Measurements from ENCODE around the gene HS2ST1. TPM values are rescaled to one million over a fixed set of nuclear protein-coding genes. Genes with fewer than 3 reads are reported as not detected.
"Not testable (repeated sequence)": the region's sequence is repeated elsewhere in the genome, so short reads cannot be mapped to it uniquely, and the experiment has no call there.

Gene HS2ST1
- total RNA-seq, 6 experiments from 2014 or later = 9.9 to 17.2 (median 13.7) TPM

DNA sequence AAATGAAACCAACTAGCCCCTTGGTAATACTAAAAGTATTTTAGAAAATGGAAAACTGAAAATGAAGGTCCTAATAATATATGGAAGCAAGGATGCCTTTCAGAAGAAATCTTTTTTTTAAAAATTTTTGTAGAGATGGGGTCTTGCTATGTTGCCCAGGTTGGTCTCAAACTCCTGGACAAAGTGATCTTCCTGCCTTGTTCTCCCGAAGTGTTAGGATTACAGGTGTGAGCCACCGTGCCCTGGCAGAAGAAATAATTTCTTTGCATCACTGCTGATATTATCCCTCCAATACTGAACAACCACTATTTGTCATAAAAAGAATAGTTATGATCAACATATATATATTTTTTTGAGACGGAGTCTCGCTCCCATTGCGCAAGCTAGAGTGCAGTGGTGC, 26.1 kb upstream of the HS2ST1 start:
- no peak for DNase-seq
- TF ChIP-seq, protein P1, sequence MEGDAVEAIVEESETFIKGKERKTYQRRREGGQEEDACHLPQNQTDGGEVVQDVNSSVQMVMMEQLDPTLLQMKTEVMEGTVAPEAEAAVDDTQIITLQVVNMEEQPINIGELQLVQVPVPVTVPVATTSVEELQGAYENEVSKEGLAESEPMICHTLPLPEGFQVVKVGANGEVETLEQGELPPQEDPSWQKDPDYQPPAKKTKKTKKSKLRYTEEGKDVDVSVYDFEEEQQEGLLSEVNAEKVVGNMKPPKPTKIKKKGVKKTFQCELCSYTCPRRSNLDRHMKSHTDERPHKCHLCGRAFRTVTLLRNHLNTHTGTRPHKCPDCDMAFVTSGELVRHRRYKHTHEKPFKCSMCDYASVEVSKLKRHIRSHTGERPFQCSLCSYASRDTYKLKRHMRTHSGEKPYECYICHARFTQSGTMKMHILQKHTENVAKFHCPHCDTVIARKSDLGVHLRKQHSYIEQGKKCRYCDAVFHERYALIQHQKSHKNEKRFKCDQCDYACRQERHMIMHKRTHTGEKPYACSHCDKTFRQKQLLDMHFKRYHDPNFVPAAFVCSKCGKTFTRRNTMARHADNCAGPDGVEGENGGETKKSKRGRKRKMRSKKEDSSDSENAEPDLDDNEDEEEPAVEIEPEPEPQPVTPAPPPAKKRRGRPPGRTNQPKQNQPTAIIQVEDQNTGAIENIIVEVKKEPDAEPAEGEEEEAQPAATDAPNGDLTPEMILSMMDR (IDR thresholded peaks at IDR 0.05) = no peak
- no peak for TF ChIP-seq POLR2A (IDR thresholded peaks at IDR 0.05)
- intact Hi-C loops (cut with DNase I) = no loop called here
- Histone ChIP-seq H3K27me3 (no peaks in the 10 kb centered on the region), H3K4me3 (no peak overlapping the region), H3K36me3 (no peaks in the 10 kb centered on the region), H3K27ac (no peak overlapping the region), H3K9me3 (no peaks in the 10 kb centered on the region), H3K4me1 (no peaks in the 10 kb centered on the region)
- 100% methylated on average over 4 of the region's 5 CpGs for WGBS (ENCODE audit: insufficient coverage, low coverage, low lambda C conversion rate, missing lambda C conversion rate)
- ATAC-seq = no peak

DNA sequence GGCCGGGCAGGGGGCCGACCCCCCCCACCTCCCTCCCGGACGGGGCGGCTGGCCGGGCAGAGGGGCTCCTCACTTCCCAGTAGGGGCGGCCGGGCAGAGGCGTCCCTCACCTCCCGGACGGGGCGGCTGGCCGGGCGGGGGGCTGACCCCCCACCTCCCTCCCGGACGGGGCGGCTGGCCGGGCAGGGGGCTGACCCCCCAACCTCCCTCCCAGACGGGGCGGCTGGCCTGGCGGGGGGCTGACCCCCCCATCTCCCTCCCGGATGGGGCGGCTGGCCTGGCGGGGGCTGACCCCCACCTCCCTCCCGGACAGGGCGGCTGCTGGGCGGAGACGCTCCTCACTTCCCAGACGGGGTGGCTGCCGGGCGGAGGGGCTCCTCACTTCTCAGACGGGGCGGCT, 15.0 kb upstream of the HS2ST1 start:
- H3K4me1 ChIP-seq; intact Hi-C loops (cut with DNase I); H3K36me3 ChIP-seq; H3K27me3 ChIP-seq; H3K27ac ChIP-seq; H3K4me3 ChIP-seq; H3K9me3 ChIP-seq; ATAC-seq; DNase-seq: not testable (repeated sequence)
- WGBS (ENCODE audit: insufficient coverage, low coverage, low lambda C conversion rate, missing lambda C conversion rate) = no CpG with 5 or more reads among the region's 33 CpGs

DNA sequence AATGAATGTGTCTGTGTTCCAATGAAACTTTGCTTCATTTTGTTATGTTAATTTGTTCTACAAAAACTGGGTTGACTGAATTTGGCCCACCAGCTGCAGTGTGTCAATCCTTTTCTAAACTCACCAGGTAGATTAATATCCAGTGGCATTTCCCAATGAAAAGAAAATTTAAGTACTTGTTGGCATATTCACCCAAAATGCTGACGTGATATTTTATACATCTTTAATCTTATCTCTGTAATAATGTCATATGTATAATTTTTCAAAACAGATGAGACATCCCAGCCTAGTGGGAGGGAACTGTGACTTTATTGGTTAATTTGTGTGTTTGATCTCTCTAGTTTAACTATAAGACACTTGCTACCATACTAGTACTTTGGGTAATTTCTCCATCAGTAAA, 8.6 kb upstream of the HS2ST1 start:
- intact Hi-C loops (cut with DNase I) = no loop called here
- Histone ChIP-seq H3K27me3 (no peaks in the 10 kb centered on the region), H3K4me1 (no peaks in the 10 kb centered on the region), H3K9me3 (no peaks in the 10 kb centered on the region), H3K27ac (no peak overlapping the region), H3K4me3 (no peak overlapping the region), H3K36me3 (peaks cover 0 to 2% (median under 1%) of the 10 kb centered on the region in 4 donors)
- ATAC-seq = no peak
- no peak for DNase-seq
- WGBS (ENCODE audit: insufficient coverage, low coverage, low lambda C conversion rate, missing lambda C conversion rate) = 0% methylated on average over 1 of the region's 1 CpG
- TF ChIP-seq, protein P1 (IDR thresholded peaks at IDR 0.05) = no peak
- no peak for TF ChIP-seq POLR2A (IDR thresholded peaks at IDR 0.05)

DNA sequence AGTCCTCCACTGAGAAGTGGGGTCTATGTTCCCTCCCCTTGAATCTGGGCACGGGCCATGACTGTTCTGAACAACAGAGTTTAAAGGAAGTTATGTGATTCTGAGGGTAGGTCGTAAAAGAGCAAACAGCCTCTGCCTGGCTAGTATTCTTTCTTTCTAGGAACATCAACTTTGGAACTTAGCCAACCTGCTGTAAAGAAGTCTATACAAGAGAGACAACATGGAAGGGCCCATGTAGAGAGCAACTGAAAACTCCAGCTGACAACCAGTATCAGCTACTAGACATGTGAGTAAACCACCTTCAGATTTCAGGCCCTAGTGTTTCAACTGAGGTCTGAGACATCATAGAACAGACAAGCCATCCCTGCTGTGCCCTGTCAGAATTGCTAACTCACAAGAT, 8.0 kb upstream of the HS2ST1 start:
- WGBS (ENCODE audit: insufficient coverage, low coverage, low lambda C conversion rate, missing lambda C conversion rate) = 7% methylated on average over 2 of the region's 2 CpGs

GRCh38 chr1:86912281-86912900, 2.0 kb upstream of the HS2ST1 start:
- intact Hi-C loops (cut with DNase I) = no loop called here
- WGBS (ENCODE audit: insufficient coverage, low coverage, low lambda C conversion rate, missing lambda C conversion rate) = 30% methylated on average over 6 of the region's 6 CpGs
- Histone ChIP-seq H3K36me3 (no peaks in the 10 kb centered on the region), H3K27ac (no peak overlapping the region), H3K4me3 (peak overlapping the region in 2 of 3 donors; percentile 83 to 90), H3K27me3 (no peaks in the 10 kb centered on the region), H3K9me3 (no peaks in the 10 kb centered on the region), H3K4me1 (peaks cover 0 to 18% (median 8%) of the 10 kb centered on the region in 4 donors)
- TF ChIP-seq, protein P1 (IDR thresholded peaks at IDR 0.05) = no peak
- no peak for TF ChIP-seq POLR2A (IDR thresholded peaks at IDR 0.05)
- no peak for DNase-seq
- ATAC-seq = peak in 1 of 4 donors; percentile 20

More for the DNA sequence above, 8.0 kb upstream of the HS2ST1 start:
- ATAC-seq = peak in 1 of 4 donors; percentile 23
- no peak for DNase-seq
- H3K4me3 ChIP-seq = no peak overlapping the region
- H3K36me3 ChIP-seq = no peaks in the 10 kb centered on the region
- TF ChIP-seq, protein P1 (IDR thresholded peaks at IDR 0.05) = no peak
- TF ChIP-seq POLR2A (IDR thresholded peaks at IDR 0.05) = no peak
- H3K4me1 ChIP-seq = no peaks in the 10 kb centered on the region
- H3K27ac ChIP-seq = no peak overlapping the region
- no peaks in the 10 kb centered on the region for H3K27me3 ChIP-seq
- intact Hi-C loops (cut with DNase I) = no loop called here
- H3K9me3 ChIP-seq = no peaks in the 10 kb centered on the region
